8988T (cell line): ENCODE results near the gene SYT15B.
"Not testable (repeated sequence)": the region's sequence is repeated elsewhere in the genome, so short reads cannot be mapped to it uniquely, and the experiment has no call there.

Experiments used
- DNase-seq: peaks from one replicate; pipeline ENCODE4 v3.0.0; 2011

The SYT15B gene

DNA sequence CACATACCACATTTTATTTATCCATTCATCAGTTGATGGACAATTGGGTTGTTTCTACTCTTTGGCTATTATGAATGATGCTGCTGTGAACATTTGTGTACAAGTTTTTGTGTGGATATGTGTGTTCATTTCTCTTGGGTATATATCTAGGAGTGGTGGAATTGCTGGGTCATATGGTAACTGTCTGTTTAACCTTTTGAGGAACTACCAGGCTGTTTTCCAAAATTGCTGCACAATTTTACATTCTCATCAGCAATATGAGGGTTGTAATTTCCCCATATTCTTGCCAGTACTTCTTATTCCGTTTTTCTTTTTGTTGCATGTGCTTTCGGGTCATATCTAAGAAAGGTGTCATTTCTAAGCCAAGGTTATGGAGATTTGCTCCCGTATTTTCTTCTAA, 38.3 kb downstream of the SYT15B start:
- DNase-seq, result not testable (repeated sequence)

DNA sequence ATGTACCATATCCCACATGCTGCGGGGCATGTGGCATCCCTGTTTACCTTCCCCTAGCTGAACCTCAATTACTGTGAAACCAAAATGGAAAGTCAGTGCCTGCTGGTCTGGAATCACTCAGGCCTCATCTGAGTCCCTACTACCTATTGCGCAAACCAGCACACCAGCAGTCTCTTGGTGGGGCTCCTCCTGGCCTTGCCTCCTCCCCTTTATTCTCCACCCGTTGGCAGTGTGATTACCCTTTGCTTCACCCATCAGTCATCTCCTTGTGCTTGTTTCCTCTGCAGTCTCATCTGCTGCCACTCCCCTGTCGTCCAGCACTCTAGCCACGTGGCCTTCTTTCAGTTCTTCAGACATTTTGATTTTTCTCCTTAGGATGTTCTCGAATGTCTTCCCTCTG, 39.3 kb downstream of the SYT15B start:
- not testable (repeated sequence) for DNase-seq

GRCh38 chr10:47723362-47723761, 40.0 kb downstream of the SYT15B start:
- DNase-seq, result not testable (repeated sequence)

DNA sequence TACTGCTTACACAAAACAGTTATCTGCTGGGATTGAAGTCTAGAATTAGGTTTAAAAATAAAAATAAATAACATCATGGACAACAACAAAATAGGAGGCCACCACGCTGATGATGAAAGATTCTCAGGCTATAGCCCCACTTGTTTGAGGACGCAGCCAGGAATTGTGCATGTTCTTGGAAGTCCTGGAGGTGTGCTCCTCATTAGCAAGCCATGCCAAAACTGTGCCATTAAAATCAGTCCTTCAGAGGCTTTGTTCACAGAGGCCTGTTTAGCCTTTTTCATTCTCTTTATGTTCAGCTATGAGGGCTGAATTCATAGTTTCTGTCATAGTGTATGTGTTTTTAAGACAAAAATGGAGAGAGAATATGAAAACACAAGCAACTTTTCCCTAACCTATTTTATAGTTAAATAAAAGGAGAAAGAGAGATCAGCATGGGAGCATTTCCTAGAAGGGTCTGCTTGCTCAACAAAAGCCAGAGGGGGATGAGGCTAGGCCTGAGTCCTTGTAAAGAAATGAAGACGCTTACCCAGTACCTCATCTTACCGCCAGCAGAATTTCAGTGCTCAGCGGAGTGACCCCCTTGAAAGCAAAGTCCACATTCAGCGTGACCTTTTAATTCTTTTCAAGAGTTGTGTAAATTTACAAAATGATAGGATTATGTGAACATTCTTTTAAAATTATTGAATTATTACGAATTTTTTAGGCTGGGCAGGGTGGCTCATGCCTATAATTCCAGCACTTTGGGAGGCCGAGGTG, 46.2 kb downstream of the SYT15B start:
- not testable (repeated sequence) for DNase-seq
